NB4 (cell line): ENCODE data around the gene NR1H3.

Experiments used
- CTCF ChIP-seq: IDR thresholded peaks from one replicate; pipeline ENCODE4 v1.5.1; 2012; ENCODE audit warnings: low read depth, low read length
- POLR2A ChIP-seq: IDR thresholded peaks from 2 replicates; pipeline ENCODE4 v1.6.1; 2011; ENCODE audit warnings: mild to moderate bottlenecking; ENCODE audit not compliant: insufficient read length; ENCODE audit errors: extremely low read depth

- TF ChIP-seq CTCF = no peak
- TF ChIP-seq POLR2A = no peak
Observed at GRCh38 chr11:47295385-47295784, 37.6 kb downstream of the NR1H3 start.
